CD4-positive, alpha-beta T cell treated with Interleukin-10 for 1 hour (primary cell): ENCODE measurements around the gene SLC22A23.

Source experiments
- DNase-seq: peaks from one replicate; pipeline ENCODE4 v3.0.0-alpha.2; 2020

Gene SLC22A23

DNA sequence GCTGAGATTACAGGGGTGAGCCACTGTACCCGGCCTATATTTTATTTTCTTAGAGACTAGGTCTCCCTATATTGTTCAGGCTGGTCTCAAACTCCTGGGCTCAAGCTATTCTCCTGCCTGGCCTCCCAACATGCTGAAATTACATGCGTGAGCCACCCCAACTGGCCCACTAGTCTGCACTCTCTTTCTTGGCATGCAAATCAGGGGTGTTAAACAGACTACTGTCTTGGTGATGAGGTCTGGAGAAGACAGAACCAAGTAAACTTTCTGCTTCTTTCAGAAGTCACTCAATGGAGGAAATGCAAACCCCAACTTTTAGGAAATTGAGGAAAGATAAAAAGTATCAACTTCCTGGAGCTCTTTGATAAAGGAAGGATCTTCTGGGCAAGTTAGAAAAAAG lies 221.4 kb downstream of the SLC22A23 start:
- no peak for DNase-seq

DNA sequence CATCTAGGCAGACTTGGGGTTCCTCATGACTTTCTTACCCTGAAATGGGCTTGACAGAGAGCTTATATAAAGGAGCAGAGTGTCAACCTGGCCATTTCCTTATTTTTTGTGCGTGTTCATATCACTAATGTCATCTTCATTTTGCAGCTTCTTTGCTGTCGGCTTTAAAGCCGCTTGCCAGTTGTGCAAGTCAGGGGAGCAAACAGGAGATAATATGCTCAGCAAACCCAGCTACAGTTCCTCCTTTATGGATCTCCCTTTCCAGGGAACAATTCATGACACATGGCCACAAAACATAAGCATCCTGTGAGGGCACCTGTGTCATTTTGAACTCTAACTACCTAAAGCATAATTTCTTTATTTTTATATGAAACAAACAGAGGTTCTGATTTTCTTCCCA lies 222.9 kb downstream of the SLC22A23 start:
- no peak for DNase-seq

DNA sequence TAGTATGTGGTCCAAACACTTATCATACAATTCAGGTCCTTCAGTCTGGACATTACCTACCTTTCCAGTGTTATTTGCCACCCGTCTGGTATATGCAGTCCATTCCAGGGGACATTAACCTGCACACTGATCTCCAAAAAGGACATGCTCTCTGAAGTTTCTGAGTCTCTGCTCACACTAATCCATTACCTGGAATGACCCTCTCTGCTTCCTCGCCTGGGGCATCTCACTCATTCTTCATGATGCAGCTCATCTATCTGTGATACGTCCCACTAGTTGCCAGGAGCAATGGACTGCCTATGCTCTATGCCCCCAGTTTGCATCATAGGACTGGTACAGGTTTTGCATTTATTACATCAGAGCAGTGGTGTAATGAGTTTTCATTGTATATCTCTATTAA lies 223.5 kb downstream of the SLC22A23 start:
- DNase-seq = no peak

DNA sequence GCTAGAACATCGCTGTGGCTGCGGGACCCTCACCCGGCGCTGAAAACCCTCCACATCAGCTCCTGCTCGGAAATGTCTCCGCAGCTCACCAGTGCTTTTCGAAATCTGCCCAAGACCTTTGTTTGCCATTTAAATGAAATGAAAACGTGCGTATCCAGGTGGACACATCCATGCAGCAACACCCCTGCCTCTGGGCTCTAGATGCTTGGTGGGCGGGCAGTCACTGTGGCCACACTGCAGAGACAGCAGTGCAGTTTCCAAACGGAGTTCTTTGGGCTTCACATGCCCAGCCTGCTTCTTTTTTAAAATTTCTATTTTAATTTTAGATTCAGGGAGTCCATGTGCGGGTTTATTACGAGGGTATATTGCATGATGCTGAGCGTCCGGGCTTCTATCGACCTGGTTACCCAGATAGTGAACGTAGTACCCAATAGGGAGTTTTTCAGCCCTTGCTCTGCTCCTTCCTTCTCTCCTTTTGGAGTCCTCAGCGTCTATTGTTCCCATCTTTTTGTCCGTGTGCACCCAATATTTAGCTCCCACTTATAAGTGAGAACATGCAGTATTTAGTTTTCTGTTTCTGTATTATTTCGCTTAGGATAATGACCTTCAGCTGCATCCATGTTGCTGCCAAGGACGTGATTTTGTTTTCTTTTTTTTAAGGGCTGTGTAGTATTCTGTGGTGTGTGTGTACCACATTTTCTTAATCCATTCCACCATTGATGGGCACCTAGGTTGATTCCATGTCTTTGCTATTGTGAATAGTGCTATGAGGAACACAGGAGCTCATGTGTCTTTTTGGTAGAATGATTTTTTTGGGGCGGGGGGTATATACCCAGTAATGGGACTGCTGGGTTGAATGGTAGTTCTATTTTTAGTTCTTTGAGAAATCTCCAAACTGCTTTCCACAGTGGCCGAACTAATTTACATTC lies 224.6 kb downstream of the SLC22A23 start:
- DNase-seq = no peak

DNA sequence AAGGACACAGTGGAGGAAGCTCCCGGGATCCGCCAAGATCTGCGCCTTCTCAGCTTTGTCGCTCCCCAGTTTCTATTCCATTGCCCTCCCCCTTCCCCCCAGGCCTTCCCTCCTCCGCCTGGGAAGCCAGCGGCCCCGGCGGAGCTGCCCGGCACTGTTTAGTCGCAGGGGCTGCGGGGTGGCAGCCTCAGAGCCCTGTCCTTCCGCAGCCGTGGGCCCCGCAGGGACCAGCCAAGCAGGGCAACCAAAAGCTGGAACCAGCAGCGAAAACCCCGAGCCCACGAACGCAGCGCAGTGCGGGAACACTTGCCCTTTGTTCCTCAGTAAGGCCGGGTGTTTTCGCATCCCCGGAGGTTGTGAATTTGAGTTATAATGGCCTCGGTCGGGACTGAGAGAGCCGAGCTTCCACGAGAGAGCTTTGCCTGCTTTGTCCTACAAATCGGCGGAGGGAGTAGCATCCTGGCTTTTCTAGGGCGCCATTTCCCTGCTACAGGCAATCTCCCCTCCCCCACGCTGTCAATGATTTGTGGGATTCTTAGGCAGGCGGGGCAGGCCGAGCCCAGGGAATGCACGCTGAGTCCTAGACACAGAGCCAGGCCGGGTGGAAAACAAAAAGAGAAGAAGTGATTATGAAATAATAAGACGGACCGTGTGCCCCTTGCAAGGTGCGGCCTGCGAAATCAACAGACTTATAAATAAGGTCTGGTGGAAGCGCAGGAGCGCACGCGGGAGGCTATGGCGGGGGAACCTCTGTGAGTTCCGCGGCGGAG lies 225.4 kb downstream of the SLC22A23 start:
- no peak for DNase-seq

DNA sequence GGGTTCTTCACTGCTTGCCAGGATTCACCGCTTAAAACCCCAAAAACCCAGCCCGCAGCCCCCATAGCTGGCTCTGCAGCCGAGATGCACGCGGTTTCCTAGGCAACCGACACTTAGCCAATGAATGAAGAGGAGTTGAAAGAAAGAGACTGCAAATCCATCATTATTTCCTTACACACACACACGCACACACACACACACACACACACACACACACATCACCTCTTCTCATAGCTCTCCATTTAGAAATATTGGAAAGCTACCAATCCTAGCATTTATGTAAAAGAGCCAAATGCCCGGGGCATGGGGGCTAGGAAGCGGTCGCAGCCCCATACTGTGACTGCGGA lies 226.0 kb downstream of the SLC22A23 start:
- DNase-seq = peak; percentile 7

DNA sequence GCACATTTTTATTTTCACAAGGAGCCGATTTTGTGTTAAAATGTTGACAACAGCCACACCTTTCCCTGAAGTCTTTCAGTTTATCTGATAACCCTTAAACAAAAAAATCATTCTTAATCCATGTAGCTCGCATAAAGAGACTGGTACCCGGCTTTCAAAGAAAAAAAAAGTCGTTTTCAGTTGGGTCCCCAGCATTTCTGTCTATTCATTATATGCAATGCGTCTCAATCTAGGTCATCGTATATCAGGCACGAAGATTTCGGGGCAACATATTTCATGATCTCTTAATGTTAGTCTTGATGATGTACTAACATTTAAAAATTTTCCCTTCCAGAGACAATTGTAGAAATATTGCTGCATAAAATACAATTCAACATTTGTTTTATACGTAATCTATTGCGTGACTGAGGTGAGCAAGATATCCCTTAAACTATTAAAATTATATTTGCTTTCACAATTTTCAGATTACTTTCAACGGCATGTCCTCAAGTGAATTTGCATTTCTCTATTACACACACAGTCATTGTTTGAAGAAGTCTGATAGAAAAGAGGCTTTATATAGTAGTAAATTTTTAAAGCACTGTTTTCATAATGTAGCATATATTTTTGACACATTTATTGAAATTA lies 226.5 kb downstream of the SLC22A23 start:
- DNase-seq = no peak

DNA sequence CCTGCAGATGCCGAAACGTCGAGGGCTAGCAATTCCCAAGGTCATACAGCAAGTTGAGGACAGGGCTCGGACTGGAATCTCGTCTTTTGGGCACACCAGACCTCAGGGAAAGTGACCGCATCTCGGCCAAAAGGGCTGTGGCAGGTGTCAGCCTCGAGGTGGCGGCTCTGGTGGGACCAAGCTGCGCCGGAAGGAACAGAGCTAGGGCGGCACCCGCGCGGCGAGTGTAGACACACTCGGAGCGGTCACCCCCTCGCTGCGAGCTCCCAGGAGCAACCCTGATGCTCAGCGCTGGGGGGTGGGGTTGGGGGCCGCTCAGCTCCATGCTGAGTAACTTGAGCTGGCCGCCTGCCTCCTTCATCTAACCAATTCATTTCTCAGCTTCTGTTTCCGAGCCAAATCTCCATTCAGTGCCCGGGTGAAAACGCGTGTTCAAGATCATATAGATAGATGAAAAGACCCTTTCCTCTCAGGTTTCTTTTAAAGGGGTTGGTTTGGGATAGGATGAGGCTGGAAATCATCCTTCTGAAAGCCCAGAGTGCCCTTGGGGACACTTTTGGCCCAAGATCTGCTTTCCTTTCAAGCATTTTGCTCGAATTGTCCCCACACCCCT lies 227.2 kb downstream of the SLC22A23 start:
- DNase-seq = peak; percentile 31

DNA sequence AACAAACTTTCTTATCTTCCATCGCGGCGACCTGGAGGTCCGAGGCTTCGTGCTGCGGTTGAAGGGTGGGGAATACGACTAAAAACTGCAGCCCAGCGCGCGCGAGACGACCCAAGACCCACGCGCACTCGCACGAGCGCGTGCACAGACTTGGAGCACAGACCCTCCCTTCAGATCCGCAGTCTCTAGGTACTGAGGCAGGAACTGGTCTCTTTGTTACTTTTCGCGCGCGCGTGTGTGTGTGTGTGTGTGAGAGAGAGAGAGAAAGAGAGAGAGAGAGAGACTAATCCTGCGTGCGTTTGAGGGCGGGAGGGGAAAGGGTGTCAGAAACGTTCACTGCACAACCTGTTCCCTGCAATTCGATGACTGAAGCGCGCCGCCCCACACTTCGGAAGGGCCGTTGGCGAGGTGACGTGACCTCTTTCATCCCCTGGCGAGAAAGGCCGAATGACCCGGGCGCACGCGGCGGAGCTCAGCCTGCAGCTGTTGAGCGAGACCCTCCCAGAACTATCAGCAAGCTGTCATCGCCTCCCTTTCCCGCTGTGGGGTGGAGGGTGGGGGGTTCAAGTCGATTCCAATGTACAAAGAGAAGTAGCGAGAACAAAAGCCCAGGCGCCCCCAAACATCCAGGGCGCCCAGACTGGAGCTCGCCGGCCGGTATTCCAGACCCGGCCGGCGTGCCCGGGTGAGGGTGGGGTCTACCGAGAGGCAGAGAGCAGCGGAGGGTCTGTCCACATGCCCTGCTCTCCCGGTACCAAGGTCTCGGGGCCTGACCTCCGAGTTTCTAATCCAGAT lies 227.9 kb downstream of the SLC22A23 start:
- DNase-seq = peak; percentile 57

DNA sequence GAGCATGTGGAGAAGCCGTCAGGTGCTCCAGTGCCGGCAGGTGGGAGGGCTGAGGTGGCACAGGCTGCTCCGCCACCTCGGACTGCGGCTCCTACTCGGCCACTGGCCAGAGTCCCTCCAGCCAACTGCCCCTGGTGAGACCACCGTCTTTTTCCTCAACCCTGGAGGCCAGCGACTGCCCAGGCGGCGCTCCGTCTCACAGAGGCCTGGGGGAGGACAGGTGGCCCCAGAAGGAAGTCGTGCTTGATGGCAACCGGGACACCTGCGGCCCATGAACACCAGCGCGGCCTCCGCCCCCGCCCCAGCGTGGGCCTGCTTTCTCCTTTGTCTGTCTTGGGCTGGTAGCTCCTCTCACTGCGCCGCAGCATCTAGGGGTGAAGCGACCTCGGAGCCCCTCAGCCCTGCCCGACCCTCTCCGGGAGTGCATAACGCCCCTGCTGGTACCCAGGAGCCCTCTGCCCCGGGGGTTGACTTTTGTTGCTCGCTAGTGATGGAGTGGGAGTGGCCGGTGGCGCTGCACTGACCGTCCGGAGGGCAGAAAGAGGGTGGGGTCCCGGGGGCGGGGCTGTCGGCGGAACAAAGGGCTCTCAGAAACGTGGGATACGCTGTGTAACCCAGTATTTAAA lies 228.7 kb downstream of the SLC22A23 start:
- peak; percentile 18 for DNase-seq

DNA sequence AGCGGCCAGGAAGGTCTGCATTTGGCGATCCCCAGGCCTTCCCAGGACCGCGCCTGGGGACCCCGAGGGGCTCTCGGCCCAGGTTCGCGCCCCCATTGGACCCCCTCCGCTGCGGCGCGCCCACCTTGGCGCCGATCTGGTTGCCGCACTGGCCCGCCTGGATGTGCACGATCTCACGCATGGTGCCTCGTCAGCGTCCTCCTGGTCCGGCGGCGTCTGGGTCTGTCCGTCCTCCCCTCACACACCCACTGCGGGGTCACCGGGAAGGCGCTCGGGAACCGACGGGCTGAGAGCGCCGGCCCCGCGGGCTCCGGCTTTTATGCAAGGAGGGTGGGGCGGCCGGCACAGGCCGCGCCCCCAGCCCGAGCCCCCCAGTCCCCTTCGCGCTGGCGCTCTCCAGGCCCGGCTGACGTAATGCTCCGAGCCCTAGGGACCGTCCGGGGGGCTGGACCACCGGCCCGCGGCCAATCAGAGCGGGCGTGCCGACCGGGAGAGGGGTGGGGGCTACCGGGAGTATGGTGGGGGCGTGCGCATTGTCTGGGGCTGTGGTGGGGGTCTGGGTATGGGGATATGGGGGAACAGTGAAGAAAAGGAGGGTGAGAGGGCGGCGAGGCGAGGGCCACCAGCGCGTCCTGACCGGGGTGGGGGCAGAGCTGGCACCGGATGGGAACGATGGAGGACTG lies 229.3 kb downstream of the SLC22A23 start, which contains the start of gene TUBB2B:
Gene TUBB2B (minus strand): TSS at position 291 of the 683 bp plus-strand sequence. CDS start 110 bp downstream, at position 181.
- DNase-seq = no peak

DNA sequence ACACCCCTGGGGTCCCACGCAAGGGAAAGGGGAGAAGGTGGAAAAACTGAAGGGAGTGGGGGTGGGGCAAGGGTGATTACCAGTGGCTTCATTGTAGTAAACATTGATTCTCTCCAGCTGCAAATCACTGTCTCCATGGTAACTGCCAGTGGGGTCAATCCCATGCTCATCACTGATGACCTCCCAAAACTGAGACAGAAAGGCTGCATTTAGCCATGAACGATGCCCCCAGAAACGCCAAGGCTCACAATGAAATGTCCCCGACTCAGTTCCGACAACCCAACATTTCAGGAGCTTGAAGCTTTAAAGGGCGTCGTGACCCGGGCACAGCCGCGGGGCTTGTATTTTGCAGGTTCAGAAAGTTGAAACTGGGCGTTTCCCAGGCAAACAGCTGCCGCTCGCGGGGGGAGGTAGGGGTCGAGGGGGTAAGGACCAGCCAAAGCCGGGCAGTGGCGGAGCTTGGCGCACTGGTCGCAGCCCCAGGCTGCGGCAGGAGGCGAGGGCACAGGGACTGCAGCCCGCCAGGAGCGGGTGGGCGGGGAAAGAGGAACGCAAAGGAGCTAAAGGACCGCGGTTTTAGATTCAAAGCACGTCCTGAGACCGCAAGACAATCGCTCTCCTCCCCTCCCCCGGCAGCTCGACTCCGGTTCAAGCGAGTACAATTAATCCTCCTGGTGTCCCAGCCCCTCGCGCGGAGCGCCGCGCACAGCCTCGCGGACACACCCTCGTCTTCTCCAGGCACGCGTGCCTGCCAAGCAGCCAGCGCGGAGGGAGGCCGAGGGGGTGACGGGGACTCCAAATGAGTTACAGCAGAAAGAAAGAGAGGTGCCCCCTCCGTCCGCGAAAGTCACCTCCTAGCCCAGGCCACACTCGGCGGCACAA lies 230.1 kb downstream of the SLC22A23 start:
- DNase-seq = peak; percentile 9

DNA sequence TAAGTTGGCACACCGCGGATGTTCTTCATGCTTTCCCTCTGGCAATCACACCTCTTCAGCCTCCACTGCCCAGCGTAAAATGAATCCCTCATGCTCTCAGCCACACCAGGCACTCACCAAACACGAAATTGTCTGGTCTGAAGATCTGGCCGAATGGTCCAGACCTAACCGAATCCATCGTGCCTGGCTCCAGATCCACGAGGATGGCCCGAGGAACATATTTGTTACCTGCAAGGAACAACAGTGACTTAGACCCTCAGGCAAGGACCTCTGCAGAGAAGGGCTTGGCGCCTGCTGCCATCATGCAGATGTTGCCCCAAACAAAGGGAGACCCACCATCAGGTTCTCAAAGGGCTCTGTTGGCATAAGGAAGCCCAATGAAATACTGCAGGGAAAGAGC lies 230.8 kb downstream of the SLC22A23 start:
- DNase-seq = no peak

DNA sequence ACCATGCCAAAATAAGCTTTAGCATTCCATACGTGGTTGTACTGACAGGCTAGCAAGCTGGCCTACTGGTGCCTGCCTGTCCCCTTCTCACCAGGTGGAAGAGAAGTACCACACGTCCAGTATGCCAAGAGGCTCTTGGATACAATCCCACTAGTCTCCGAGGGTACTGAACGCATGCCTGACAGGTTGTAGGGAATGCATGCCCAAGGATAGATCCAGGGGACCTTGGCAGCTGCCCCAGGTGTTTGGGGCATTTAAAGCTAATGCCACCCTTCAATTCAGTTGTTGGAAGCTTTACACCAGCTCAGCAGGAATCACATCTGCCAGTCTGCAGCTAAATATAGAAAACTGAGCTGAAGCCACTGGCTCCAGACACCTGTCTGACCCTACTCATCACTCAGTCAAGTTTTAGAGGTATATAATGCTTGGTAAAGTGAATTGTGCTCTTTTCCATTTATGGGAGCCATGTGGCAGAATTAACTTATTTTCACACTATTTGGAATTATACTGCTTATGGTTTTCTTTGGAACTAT lies 234.3 kb downstream of the SLC22A23 start:
- no peak for DNase-seq

DNA sequence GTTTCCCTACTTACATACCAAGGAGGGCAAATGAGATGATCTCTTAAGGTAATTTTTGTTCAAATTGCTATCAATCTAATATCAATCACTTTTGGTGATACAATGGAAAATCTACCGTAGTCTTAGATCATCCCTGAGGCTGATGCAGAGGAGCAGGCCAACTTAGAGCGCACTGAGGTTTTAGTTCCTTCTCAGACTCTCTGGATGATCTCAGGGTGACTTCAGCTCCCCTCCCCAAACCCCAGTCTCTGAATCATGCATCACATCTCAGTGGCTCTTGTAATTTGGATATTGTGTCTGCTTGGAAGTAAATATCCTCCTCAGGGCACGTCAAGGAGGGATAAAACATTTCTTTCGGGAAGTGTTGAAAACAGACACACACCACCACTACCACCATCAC lies 235.3 kb downstream of the SLC22A23 start:
- no peak for DNase-seq

DNA sequence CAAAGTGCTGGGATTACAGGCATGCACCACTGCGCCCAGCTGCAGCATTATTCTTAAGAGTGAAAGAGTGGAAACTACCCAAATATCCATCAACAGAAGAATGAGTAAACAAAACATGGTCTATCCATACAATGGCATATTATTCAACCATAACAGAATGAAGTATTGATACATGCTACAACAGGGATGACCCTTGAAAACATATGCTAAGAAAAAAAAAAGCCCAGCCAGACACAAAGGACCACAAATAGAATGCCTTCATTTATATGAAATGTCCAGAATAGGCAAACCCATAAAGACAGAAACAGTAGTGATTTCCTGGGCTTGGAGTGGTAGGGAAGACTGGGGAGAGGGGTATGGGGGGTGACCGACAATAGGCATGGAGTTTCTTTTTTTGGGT lies 236.5 kb downstream of the SLC22A23 start:
- no peak for DNase-seq
